HepG2 (cell line): ENCODE data around the gene AGT. TPM values are rescaled to one million over a fixed set of nuclear protein-coding genes. Genes with fewer than 3 reads are reported as not detected.

Experiments
- BHLHE40 ChIP-seq: IDR thresholded peaks from 2 replicates; pipeline ENCODE4 v1.6.1; 2011; ENCODE audit warnings: low read length, improper control_type of control experiment
- DMAP1 ChIP-seq: IDR thresholded peaks from 2 replicates; pipeline ENCODE4 v1.6.1; 2016
- FOXK1 ChIP-seq: sonication (generic); formaldehyde crosslinking; IDR thresholded peaks from 2 replicates; pipeline ENCODE4 v1.4.0; 2020; ENCODE audit warnings: low read depth, missing genetic modification reagents, borderline replicate concordance
- FOXO1 ChIP-seq: sonication (generic); formaldehyde crosslinking; IDR thresholded peaks from 2 replicates; pipeline ENCODE4 v1.4.0; 2020; ENCODE audit warnings: missing genetic modification reagents
- GTF3A ChIP-seq: sonication (generic); formaldehyde crosslinking; conservative IDR thresholded peaks from 2 replicates; pipeline ENCODE4 v1.4.0; 2020; ENCODE audit warnings: mild to moderate bottlenecking, missing genetic modification reagents
- HDAC1 ChIP-seq: sonication (generic); formaldehyde crosslinking; IDR thresholded peaks from 2 replicates; pipeline ENCODE4 v1.5.1; 2020; ENCODE audit warnings: mild to moderate bottlenecking, missing genetic modification reagents
- HOXA7 ChIP-seq: sonication (generic); formaldehyde crosslinking; IDR thresholded peaks from 2 replicates; pipeline ENCODE4 v1.8.1; 2022; ENCODE audit warnings: mild to moderate bottlenecking, missing genetic modification reagents, moderate library complexity
- JUNB ChIP-seq: sonication (generic); formaldehyde crosslinking; IDR thresholded peaks from 2 replicates; pipeline ENCODE4 v1.8.0; 2022; ENCODE audit warnings: missing genetic modification reagents, mild to moderate bottlenecking, borderline replicate concordance
- KAT8 ChIP-seq: IDR thresholded peaks from 2 replicates; pipeline ENCODE4 v1.6.1; 2016; ENCODE audit warnings: missing genetic modification reagents, missing compliant biosample characterization
- NBN ChIP-seq: fragments of 450-650 bp; conservative IDR thresholded peaks from 2 replicates; pipeline ENCODE4 v1.6.1; 2017
- POGZ ChIP-seq: sonication (generic); formaldehyde crosslinking; IDR thresholded peaks from 2 replicates; pipeline ENCODE4 v1.4.0; 2020; ENCODE audit warnings: mild to moderate bottlenecking, missing genetic modification reagents
- SOX13 ChIP-seq, 3 experiments: fragments of 450-650 bp in 1 of 3; sonication (generic) in 1 of 3; formaldehyde crosslinking in 1 of 3; IDR thresholded peaks in 2 of 3; conservative IDR thresholded peaks in 1 of 3; 2 replicates each; pipeline versions ENCODE4 v1.5.0 to v1.6.1; 2016 to 2020; ENCODE audit warnings: antibody characterized with exemption in 1 of 3, mild to moderate bottlenecking in 1 of 3, missing compliant biosample characterization in 1 of 3, missing genetic modification reagents in 1 of 3, moderate library complexity in 1 of 3
- ZFP36L2 ChIP-seq: sonication (generic); formaldehyde crosslinking; IDR thresholded peaks from 2 replicates; pipeline ENCODE4 v1.4.0; 2020; ENCODE audit warnings: missing genetic modification reagents
- ZNF383 ChIP-seq: sonication (generic); formaldehyde crosslinking; IDR thresholded peaks from 2 replicates; pipeline ENCODE4 v1.4.0; 2020; ENCODE audit warnings: missing genetic modification reagents, mild to moderate bottlenecking, borderline replicate concordance
- ZNF543 ChIP-seq: sonication (generic); formaldehyde crosslinking; IDR thresholded peaks from 2 replicates; pipeline ENCODE4 v1.4.0; 2020; ENCODE audit warnings: mild to moderate bottlenecking, missing genetic modification reagents
- ZSCAN9 ChIP-seq: IDR thresholded peaks from 2 replicates; pipeline ENCODE4 v1.6.1; 2016; ENCODE audit warnings: borderline replicate concordance
- polyA plus RNA-seq, 8 experiments: library from polyadenylated mRNA; depleted of rRNA in 3 of 8; stranded (reverse) in 7 of 8; unstranded in 1 of 8; fragments of >200 nt; fragmentation: Illumina TruSeq in 4 of 8; extraction: Trizol in 4 of 8; gene quantifications; 2 replicates each; pipeline versions ENCODE4 v1.2.1 to v1.2.3, GENCODE V29; 2011 to 2016; ENCODE audit warnings: low read depth in 4 of 8, missing spikeins in 1 of 8, mixed read lengths in 1 of 8; ENCODE audit not compliant: insufficient read depth in 1 of 8
- total RNA-seq, 5 experiments: library from RNA; depleted of rRNA; stranded (reverse); fragments of >200 nt; fragmentation: Illumina TruSeq; extraction: Trizol; gene quantifications; 2 replicates each; pipeline ENCODE4 v1.2.3, GENCODE V29; 2016; ENCODE audit warnings: low read depth in 1 of 5
- TF ChIP-seq, protein P1 (sequence below): sonication (generic); formaldehyde crosslinking; IDR thresholded peaks from 2 replicates; pipeline ENCODE4 v1.5.0; 2020; ENCODE audit warnings: missing genetic modification reagents
- TF ChIP-seq, protein P2 (sequence below): sonication (generic); formaldehyde crosslinking; IDR thresholded peaks from 2 replicates; pipeline ENCODE4 v1.4.0; 2020; ENCODE audit warnings: missing genetic modification reagents, borderline replicate concordance
- TF ChIP-seq, protein P3 (sequence below): sonication (generic); formaldehyde crosslinking; IDR thresholded peaks from 2 replicates; pipeline ENCODE4 v1.4.0; 2020; ENCODE audit warnings: mild to moderate bottlenecking, missing genetic modification reagents, borderline replicate concordance
- TF ChIP-seq, protein P4 (sequence below): sonication (generic); formaldehyde crosslinking; IDR thresholded peaks from 2 replicates; pipeline ENCODE4 v1.4.0; 2020; ENCODE audit warnings: missing genetic modification reagents

AGT gene
- total and polyA plus RNA-seq, 2 of the 13 experiments (the other 11 are each of a cell fraction or from before 2014, with no cell fraction given), result 892 to 2,071 TPM

DNA sequence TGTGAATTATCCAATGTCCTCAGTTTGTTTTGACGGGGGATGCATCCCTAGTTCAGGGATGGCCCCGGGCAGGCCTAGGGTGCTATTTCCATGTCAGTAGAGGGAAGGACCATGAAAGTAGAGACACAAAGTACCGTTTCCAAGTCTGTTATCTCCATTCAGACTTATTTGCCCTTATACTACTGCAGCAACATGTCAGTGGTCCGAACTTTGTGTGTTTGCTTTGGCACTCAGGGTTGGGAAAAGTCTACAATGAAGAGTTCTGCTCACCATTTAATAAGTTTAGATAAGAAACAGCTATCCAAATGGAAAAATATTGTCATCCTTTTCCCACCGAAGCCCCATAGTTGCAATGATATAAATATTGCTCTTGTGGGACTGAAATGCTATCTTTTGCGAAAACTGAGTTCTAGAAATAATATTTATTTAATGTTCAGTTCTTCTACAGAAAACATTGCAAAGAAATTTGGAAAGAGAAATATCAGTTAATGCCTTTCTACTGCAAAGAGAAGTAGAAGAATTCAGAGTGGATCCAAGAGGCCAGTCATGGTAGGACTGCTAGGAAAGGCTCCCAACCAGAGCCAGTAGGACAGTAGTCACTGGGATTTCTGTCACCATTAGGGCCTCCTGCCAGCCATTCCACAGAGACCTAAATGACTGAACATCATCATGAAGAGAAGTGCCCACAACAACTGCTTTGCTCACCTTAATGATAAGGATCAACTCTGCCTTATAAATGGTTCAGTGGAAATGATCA lies 11.5 kb upstream of the AGT start (continued):
- TF ChIP-seq, protein P1, sequence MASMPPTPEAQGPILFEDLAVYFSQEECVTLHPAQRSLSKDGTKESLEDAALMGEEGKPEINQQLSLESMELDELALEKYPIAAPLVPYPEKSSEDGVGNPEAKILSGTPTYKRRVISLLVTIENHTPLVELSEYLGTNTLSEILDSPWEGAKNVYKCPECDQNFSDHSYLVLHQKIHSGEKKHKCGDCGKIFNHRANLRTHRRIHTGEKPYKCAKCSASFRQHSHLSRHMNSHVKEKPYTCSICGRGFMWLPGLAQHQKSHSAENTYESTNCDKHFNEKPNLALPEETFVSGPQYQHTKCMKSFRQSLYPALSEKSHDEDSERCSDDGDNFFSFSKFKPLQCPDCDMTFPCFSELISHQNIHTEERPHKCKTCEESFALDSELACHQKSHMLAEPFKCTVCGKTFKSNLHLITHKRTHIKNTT (CRISPR knock-in tag), result no peak
- TF ChIP-seq BHLHE40 (no peak), FOXK1 (CRISPR knock-in tag) (peak; percentile 41; the same call in 1 of the 2 replicates), SOX13 (IDR thresholded peaks at IDR 0.05) (no peak), SOX13 (CRISPR knock-in tag; conservative IDR thresholded peaks at IDR 0.05 in 1 of 2, IDR thresholded peaks at IDR 0.05 in 1 of 2) (peak in 1 of 2 experiments; percentile 82; a peak in 2 of 4 replicates), ZNF543 (CRISPR knock-in tag) (no peak), POGZ (CRISPR knock-in tag) (peak; percentile 75), ZFP36L2 (CRISPR knock-in tag) (no peak), KAT8 (CRISPR knock-in tag) (peak; percentile 56; the same call in 1 of the 2 replicates), HDAC1 (CRISPR knock-in tag) (peak; percentile 46; the same call in 1 of the 2 replicates), ZSCAN9 (CRISPR knock-in tag) (peak; percentile 52; the same call in 1 of the 2 replicates), GTF3A (CRISPR knock-in tag) (no peak), JUNB (CRISPR knock-in tag) (no peak), HOXA7 (CRISPR knock-in tag) (no peak), DMAP1 (CRISPR knock-in tag) (0 out of 2 replicates have a peak, but pooled peaks have one; percentile 24), FOXO1 (peak; percentile 77; the same call in 1 of the 2 replicates), ZNF383 (CRISPR knock-in tag) (no peak), NBN (no peak)
- TF ChIP-seq, protein P2, sequence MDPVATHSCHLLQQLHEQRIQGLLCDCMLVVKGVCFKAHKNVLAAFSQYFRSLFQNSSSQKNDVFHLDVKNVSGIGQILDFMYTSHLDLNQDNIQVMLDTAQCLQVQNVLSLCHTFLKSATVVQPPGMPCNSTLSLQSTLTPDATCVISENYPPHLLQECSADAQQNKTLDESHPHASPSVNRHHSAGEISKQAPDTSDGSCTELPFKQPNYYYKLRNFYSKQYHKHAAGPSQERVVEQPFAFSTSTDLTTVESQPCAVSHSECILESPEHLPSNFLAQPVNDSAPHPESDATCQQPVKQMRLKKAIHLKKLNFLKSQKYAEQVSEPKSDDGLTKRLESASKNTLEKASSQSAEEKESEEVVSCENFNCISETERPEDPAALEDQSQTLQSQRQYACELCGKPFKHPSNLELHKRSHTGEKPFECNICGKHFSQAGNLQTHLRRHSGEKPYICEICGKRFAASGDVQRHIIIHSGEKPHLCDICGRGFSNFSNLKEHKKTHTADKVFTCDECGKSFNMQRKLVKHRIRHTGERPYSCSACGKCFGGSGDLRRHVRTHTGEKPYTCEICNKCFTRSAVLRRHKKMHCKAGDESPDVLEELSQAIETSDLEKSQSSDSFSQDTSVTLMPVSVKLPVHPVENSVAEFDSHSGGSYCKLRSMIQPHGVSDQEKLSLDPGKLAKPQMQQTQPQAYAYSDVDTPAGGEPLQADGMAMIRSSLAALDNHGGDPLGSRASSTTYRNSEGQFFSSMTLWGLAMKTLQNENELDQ, result 0 out of 2 replicates have a peak, but pooled peaks have one; percentile 32
- TF ChIP-seq, protein P3, sequence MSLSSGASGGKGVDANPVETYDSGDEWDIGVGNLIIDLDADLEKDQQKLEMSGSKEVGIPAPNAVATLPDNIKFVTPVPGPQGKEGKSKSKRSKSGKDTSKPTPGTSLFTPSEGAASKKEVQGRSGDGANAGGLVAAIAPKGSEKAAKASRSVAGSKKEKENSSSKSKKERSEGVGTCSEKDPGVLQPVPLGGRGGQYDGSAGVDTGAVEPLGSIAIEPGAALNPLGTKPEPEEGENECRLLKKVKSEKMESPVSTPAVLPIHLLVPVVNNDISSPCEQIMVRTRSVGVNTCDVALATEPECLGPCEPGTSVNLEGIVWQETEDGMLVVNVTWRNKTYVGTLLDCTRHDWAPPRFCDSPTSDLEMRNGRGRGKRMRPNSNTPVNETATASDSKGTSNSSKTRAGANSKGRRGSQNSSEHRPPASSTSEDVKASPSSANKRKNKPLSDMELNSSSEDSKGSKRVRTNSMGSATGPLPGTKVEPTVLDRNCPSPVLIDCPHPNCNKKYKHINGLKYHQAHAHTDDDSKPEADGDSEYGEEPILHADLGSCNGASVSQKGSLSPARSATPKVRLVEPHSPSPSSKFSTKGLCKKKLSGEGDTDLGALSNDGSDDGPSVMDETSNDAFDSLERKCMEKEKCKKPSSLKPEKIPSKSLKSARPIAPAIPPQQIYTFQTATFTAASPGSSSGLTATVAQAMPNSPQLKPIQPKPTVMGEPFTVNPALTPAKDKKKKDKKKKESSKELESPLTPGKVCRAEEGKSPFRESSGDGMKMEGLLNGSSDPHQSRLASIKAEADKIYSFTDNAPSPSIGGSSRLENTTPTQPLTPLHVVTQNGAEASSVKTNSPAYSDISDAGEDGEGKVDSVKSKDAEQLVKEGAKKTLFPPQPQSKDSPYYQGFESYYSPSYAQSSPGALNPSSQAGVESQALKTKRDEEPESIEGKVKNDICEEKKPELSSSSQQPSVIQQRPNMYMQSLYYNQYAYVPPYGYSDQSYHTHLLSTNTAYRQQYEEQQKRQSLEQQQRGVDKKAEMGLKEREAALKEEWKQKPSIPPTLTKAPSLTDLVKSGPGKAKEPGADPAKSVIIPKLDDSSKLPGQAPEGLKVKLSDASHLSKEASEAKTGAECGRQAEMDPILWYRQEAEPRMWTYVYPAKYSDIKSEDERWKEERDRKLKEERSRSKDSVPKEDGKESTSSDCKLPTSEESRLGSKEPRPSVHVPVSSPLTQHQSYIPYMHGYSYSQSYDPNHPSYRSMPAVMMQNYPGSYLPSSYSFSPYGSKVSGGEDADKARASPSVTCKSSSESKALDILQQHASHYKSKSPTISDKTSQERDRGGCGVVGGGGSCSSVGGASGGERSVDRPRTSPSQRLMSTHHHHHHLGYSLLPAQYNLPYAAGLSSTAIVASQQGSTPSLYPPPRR, result peak; percentile 89
- TF ChIP-seq, protein P4, sequence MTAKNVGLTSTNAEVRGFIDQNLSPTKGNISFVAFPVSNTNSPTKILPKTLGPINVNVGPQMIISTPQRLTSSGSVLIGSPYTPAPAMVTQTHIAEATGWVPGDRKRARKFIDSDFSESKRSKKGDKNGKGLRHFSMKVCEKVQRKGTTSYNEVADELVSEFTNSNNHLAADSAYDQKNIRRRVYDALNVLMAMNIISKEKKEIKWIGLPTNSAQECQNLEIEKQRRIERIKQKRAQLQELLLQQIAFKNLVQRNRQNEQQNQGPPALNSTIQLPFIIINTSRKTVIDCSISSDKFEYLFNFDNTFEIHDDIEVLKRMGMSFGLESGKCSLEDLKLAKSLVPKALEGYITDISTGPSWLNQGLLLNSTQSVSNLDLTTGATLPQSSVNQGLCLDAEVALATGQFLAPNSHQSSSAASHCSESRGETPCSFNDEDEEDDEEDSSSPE (CRISPR knock-in tag), result peak; percentile 40; the same call in 1 of the 2 replicates
